Stimulated activated CD4-positive, alpha-beta T cell treated with anti-CD3 and anti-CD28 coated beads, Interleukin-12 subunit alpha, Interleukin-12 subunit beta, amount 100 ng/mL, for 4 hours (primary cell): ENCODE measurements around the gene UNC50.
"Not testable (repeated sequence)": the region's sequence is repeated elsewhere in the genome, so short reads cannot be mapped to it uniquely, and the experiment has no call there.

Experiments used
- DNase-seq: peaks from one replicate; pipeline ENCODE4 v3.0.0-alpha.2; 2020

Gene UNC50

GRCh38 chr2:98577313-98577712, 31.1 kb upstream of the UNC50 start:
- no peak for DNase-seq

DNA sequence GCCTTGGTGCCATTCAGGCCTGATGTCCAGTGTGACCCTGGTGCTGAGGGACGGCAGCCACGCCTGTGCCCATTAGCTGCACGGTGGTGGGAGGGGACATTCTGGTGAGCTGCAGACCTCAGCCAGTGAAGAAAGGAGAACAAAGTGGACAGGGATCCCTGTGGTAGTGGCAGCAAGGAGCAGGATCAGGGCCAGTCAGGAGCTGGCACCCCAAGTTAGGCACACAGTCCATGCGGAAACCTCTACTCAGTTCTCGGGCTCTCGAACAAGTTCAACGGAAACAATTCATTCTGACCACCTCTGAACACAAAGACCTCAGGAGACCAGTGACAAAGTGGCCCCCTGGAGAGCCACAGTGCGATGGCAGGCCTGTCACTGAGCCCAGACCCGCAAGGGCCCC, 30.2 kb upstream of the UNC50 start:
- DNase-seq: no peak

DNA sequence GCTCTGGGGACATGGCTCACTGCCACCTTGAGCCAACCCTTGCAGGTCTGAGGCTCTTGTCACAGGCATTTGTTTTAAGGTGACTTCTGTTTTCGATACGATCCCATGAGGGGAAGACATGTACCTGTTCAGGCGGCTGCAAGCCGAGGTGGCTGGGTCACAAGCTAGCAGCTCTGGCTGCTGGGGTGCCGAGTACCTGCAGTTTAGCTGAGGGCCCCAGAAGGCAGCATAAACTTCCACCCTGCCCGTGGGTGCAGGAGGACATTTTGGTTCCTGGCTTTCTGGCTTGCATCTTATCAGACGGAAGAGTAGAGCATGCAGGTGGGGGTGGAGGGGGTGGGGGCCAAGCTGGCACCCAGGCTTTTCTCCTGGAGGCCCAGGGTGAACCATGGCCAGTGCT, 28.5 kb upstream of the UNC50 start:
- no peak for DNase-seq

GRCh38 chr2:98580656-98581284, 27.6 kb upstream of the UNC50 start:
- DNase-seq: no peak

- no peak for DNase-seq
Measured at GRCh38 chr2:98582523-98582922, 25.9 kb upstream of the UNC50 start.

- DNase-seq: no peak
Measured at GRCh38 chr2:98583276-98583675, 25.1 kb upstream of the UNC50 start.

- DNase-seq: no peak
Measured at GRCh38 chr2:98583816-98584618, 24.4 kb upstream of the UNC50 start.

GRCh38 chr2:98585386-98585785, 23.0 kb upstream of the UNC50 start:
- no peak for DNase-seq

GRCh38 chr2:98586551-98587140, 21.7 kb upstream of the UNC50 start:
- DNase-seq: no peak

DNA sequence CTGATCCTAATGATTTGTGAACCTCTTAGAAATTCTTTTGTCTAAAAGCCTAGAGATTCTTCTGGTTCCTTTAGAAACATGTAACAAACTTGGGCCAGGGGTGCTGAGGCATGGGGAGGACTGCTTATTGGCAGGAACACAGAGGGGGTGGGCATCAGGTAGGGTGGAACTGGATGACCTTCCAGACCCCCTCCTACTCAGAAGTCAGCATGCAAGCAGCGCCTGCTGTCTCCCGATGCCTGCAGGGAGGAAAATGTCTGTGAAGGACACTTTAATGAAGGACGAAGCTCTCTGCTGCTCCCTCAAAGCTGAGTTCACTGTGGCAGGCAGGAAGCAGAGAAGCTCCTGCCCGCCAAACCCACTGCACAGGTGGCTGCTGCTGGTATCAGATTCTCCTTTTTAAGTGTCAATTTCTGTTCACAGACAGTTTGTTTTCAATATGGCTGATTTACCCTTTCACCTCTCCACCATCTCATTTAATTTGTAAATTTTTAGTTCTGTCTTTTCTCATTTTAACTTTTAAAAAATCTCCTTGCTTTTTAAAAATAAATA, 19.4 kb upstream of the UNC50 start:
- no peak for DNase-seq

DNA sequence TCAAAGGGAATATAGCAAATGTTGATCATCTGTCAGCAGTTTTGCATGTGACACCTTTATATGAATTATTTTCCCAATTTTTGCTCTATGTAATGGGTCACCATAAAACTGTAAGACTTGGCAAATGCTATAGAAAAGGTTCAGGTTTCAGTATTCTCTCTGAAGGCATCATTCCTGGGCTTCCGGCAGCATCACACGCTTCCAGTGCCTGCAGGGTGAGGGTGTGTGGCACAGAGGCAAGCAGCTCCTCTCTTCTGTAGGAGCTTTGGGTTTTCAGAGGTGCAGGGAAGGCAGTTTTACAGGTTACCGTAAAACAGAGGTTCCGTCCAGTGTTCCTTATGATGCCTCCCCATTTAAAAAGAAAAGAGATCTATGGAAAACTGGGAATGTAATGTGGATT, 18.9 kb upstream of the UNC50 start:
- no peak for DNase-seq

DNA sequence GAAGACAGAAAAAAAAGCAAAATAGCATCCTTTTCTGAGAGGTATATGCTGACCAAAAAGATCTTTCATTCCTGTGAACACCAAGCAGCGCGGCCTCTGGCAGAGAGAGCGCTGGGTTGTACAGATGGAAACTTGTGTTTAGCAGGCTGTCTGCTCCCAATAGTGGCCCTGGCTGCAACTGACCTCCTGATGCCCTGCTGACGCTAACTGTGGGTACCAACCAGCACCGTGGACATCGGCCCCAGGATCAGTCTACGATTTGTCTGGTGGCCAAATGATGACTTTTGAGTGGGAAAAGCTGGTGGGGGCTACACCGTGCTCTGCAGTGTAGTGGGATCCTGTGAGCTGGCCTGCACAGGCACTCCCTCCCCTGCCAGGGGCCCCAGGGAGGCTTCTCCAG, 15.8 kb upstream of the UNC50 start:
- no peak for DNase-seq

- DNase-seq: not testable (repeated sequence)
Measured at GRCh38 chr2:98594665-98595064, 13.7 kb upstream of the UNC50 start.

- DNase-seq: no peak
Measured at GRCh38 chr2:98598781-98599428, 9.5 kb upstream of the UNC50 start.

- DNase-seq: no peak
Measured at GRCh38 chr2:98601532-98602132, 6.8 kb upstream of the UNC50 start.

GRCh38 chr2:98604547-98604946, 3.8 kb upstream of the UNC50 start:
- DNase-seq: no peak

DNA sequence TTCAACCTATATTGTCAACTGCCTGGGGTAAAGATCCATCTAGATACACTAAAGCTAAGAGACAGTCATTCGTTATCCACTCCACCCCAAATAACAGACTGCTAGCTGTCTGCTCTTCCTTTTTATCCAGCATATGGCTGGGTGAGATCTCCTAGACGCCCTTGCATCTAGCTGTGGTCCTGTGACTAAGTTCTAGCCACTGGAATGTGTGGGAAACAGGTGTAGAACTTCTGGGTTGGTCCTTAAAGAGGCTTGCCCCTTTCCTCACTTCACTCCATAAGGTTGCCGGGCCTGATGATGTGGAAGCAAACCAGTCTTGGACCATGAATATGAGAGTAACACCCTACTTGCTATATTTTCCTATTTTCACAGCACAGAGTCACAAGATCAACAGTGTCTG, 3.3 kb upstream of the UNC50 start:
- no peak for DNase-seq

- no peak for DNase-seq
Measured at GRCh38 chr2:98606431-98606830, 2.0 kb upstream of the UNC50 start.

DNA sequence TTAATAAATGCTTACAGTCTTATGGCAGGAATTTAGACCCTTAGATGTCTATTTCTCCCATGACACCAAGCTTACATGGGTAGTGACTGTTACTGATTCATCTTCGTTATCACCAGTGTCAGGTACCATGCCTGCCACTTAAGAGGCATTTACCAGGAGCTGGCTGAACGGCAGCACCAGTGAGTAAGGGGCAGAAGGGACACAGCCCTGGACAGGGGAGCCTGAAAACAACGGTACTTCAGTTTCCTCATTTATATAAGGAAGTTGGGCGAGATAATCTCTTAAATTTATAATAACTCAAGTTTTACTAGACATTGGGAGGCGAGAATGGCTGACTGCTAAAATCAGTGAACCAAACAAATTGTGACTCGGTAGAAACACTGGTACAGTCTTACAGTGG, 1.3 kb upstream of the UNC50 start:
- DNase-seq: no peak

DNA sequence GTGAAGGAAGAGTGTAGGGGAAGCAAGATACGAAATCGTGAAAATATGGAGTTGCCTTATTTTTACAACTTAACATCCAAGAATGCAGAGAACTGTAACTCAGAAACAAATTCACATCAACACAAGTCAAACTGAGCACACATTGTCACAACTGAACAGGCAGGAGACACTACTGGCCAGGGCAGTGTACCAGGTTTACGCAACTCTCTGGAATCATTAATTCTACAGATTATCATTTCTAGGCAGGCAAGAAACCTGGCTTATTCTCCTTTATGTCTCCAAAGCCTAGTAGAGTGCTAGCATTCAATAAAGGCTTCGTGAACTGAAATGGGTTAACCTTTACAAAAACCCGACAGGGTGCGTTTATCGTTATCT, 661 bp upstream of the UNC50 start:
- DNase-seq: no peak

DNA sequence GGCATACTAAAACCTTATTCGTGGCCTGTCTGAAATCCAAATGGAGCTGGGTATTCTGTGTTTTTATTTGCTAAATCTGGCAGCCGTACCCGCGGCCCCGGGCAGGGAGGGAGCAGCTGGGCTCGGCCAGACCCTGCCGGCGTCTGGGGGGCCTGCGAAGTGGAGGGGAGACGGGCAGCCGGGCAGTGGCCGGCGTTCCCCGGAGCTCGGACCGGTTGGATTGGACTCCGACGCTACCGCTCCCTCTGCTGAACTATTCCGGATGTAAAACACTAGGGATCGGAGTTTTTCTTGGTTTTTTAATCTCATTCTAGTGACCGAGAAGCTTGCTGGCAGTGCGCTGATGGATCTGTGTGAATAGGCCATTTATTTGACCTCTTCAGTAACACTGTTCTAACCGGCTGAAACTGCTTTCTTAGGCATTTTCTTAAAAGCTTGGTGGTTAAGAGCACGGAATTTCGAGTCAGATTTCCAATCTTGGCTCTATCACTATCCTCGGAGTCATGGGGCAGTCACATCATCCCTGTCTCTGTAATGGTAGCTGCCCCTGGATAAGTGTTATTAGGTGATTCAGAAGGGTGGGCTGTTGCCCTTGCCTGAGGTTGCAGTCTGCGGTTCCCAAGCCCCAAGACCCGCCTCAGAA, 694 bp downstream of the UNC50 start:
- DNase-seq: no peak

GRCh38 chr2:98614024-98614739, 5.8 kb downstream of the UNC50 start:
- no peak for DNase-seq
